Measurements from ENCODE around the gene PYGL.
A peak's percentile ranks its signal among the peaks of the same experiment; 100 is the strongest.
"Not testable (repeated sequence)": the region's sequence is repeated elsewhere in the genome, so short reads cannot be mapped to it uniquely, and the experiment has no call there.

Gene PYGL

GRCh38 chr14:50954811-50955372 is 10.6 kb upstream of the PYGL start:
- peak; percentile 84 for DNase-seq (ENCODE audit: low spot score)

- DNase-seq (ENCODE audit: low spot score): no peak
These were observed 9.2 kb upstream of the PYGL start for GRCh38 chr14:50953502-50953901.

- DNase-seq (ENCODE audit: low spot score): no peak
These were observed 6.7 kb upstream of the PYGL start for GRCh38 chr14:50951032-50951431.

- no peak for DNase-seq (ENCODE audit: low spot score)
These were observed 3.9 kb upstream of the PYGL start for GRCh38 chr14:50948205-50948604.

GRCh38 chr14:50947446-50947845 is 3.2 kb upstream of the PYGL start:
- no peak for DNase-seq (ENCODE audit: low spot score)

- DNase-seq (ENCODE audit: low spot score): no peak
These were observed 2.1 kb upstream of the PYGL start for GRCh38 chr14:50946234-50946935.

GRCh38 chr14:50944647-50945413 is 547 bp upstream of the PYGL start:
- no peak for DNase-seq (ENCODE audit: low spot score)

GRCh38 chr14:50943261-50943942 is 881 bp downstream of the PYGL start:
- DNase-seq (ENCODE audit: low spot score): peak; percentile 33

GRCh38 chr14:50941638-50942037 is 2.6 kb downstream of the PYGL start:
- not testable (repeated sequence) for DNase-seq (ENCODE audit: low spot score)

- no peak for DNase-seq (ENCODE audit: low spot score)
These were observed 3.1 kb downstream of the PYGL start for GRCh38 chr14:50941151-50941550.

- no peak for DNase-seq (ENCODE audit: low spot score)
These were observed 6.5 kb downstream of the PYGL start for GRCh38 chr14:50937800-50938199.

GRCh38 chr14:50937325-50937724 is 7.0 kb downstream of the PYGL start:
- no peak for DNase-seq (ENCODE audit: low spot score)

- no peak for DNase-seq (ENCODE audit: low spot score)
These were observed 7.4 kb downstream of the PYGL start for GRCh38 chr14:50936882-50937281.

GRCh38 chr14:50936016-50936340 is 8.3 kb downstream of the PYGL start:
- DNase-seq (ENCODE audit: low spot score): no peak

GRCh38 chr14:50935126-50936015 is 8.9 kb downstream of the PYGL start:
- no peak for DNase-seq (ENCODE audit: low spot score)

- DNase-seq (ENCODE audit: low spot score): no peak
These were observed 11.4 kb downstream of the PYGL start for GRCh38 chr14:50932592-50933495.

GRCh38 chr14:50932156-50932555 is 12.1 kb downstream of the PYGL start:
- DNase-seq (ENCODE audit: low spot score): no peak

GRCh38 chr14:50931559-50931958 is 12.7 kb downstream of the PYGL start:
- no peak for DNase-seq (ENCODE audit: low spot score)

- DNase-seq (ENCODE audit: low spot score): no peak
These were observed 14.8 kb downstream of the PYGL start for GRCh38 chr14:50929506-50929905.

GRCh38 chr14:50928002-50928635 is 16.2 kb downstream of the PYGL start:
- DNase-seq (ENCODE audit: low spot score): no peak

All from kidney capillary endothelial cell (primary cell).